ENCODE data around the gene CDH23.

CDH23 gene

DNA sequence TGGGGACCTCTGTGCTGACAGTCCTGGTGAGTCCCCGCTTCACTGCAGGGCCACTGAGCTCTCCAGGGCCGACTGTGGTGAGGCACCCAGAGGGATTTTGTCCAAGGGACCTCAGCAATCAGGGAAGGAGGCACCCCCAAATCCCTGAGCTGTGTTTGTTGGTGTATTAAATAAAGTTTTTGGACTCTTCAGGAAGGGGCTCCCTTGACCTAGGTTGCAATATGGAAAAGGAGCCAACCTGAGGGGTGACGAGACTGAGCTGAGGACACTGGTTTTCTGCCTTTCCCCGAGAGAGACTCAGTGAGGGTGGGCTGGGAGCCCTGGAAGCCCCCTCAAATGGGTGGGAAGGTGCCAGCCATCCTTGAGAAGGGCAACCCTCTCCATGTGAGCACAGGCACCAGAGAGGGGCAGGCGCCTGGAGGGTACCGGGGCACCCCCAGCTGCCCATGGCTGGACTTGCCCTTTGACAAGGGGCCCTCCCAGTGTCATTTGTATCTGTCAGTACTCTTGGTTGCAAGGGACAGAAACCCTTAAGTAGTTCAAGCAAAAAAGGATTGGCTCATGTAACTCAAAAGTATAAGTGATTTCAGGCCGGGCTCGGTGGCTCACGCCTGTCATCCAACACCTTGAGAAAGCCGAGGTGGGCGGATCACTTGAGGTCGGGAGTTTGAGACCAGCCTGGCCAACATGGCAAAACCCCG, 250.0 kb downstream of the CDH23 start:
- no peak for DNase-seq

GRCh38 chr10:71647526-71648253, 251.0 kb downstream of the CDH23 start:
- DNase-seq = no peak

GRCh38 chr10:71648254-71648932, 251.7 kb downstream of the CDH23 start:
- no peak for DNase-seq

DNA sequence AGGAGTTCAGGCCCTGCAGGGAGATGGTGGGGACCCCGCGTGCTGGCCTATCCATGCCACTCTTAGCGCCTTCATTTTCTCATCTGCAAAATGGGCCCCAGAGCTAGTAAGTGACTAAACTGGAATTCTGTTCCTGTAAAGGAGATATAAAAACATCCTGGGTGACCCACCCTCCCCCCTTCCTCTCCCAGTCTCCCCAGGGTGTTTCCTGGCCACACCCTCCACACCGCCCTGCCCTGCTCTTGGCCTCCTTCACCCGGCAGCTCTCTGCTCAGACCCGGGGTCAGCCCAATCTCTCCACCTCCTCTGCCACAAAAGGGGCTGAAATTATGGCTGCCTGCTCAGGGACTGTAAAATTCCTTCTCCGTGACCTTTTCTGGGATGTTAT, 252.2 kb downstream of the CDH23 start:
- no peak for DNase-seq

GRCh38 chr10:71649631-71650030, 252.9 kb downstream of the CDH23 start:
- no peak for DNase-seq

- DNase-seq = no peak
Observed at GRCh38 chr10:71650397-71650796, 253.7 kb downstream of the CDH23 start.

DNA sequence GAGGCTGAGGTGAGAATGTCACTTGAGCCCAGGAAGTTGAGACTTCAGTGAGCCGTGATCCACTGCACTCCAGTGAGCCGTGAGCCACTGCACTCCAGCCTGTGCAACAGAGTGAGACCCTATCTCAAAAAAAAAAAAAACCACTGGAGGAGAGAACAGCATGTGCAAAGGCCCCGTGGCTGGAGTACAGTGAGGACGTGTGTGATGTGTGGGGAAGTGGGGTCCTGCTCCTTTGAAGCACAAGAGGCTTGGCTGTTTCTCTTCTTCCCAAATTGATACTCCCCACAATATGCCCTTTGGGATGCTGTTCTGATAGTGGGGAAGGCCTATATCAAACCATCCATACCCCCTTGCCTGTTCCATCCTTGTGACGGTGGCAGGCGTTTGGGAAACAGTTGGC, 254.7 kb downstream of the CDH23 start:
- no peak for DNase-seq

DNA sequence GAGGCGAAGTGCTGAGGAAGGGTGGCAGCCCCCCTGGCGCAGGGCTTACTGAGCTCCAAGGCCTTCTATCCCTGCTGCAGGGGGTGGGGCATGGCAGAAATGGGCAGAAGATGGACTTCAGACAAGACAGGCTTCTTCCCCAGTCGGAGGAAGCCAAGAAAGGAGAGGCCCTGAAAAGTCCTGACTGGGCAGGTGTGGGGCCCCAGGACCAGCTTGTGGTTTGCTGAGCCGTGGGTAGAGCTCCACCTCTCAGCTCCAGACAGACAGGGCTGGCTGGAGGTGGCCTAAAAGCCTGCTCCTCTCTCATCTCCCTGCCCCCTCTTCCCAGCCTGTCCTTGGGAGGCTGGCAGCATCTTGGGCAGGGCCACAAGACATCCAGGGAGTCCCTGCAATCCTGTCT, 255.2 kb downstream of the CDH23 start:
- DNase-seq = no peak

- DNase-seq = no peak
Observed at GRCh38 chr10:71653044-71653443, 256.3 kb downstream of the CDH23 start.

DNA sequence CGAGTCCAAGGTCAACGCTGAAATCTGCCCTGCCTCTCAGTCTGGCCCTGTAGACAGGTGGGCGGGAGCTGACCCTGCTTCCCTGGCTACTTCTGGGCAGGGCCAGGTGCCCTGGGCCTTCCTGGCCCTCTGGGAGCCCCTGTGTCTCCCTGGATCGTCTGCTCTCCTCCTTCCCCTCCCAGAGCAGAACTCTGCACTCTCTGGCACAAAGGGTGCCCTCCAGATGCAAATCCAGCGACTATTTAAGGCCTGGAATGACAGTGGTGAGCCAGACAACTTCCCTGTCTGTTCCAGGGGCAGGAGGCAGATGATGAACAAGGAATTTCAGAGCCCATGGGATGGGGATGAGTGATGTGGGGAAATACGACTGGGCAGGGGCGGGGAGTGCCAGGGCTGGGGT, 259.5 kb downstream of the CDH23 start:
- no peak for DNase-seq

DNA sequence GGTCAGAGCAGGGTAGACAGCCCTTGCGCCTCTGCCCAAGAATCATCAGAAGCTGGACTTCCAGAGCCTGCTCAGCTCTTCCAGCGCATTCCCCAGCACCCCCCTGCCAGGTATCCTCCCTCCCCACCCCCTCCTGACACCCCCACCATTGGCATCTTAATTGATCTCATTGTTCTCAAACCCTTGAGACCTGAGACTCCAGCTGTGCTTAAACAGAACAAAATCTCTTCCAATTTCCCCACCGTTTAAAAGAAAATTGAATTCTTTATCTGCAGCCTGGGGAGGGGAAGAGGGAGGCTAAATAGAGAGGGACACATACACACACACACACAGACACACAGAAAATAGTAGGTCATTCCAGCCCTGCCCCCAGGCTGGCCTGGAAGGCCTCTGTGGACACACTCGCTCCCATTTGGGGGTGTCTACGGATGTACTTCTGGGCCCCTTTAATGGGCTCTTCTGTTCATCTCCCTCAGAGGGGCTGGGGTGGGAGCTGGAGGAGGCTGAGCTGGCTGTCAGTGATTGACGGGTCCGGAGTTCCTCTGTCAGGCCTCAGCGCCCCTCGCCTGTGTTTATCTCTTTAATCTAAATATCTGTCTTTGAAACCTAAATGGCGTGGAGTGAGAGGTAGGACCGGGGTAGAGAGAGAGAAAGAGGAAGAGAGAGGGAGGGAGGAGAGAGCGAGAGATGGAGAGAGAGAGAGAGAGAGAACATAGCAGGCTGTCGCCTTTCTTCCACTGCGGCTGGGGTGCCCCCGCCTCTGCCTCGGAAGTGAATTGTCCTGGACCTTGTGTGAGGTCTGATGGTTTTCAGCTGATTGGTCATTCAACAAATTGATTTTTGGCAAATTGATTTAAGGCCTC, 261.1 kb downstream of the CDH23 start:
- no peak for DNase-seq

DNA sequence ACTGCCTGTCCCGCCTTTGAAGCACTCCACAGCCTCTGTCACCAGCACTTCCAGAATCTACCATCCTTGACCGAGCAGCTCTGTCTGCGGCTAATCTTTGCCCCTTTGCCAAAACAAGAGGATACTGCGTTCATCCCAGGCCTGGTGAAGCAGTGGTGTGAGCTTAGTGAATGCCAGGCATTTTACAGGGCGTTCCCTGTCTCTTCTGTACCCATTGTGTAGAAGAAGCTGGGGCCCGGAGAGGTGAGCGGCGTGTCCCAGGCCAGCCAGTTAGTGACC, 261.7 kb downstream of the CDH23 start:
- no peak for DNase-seq

DNA sequence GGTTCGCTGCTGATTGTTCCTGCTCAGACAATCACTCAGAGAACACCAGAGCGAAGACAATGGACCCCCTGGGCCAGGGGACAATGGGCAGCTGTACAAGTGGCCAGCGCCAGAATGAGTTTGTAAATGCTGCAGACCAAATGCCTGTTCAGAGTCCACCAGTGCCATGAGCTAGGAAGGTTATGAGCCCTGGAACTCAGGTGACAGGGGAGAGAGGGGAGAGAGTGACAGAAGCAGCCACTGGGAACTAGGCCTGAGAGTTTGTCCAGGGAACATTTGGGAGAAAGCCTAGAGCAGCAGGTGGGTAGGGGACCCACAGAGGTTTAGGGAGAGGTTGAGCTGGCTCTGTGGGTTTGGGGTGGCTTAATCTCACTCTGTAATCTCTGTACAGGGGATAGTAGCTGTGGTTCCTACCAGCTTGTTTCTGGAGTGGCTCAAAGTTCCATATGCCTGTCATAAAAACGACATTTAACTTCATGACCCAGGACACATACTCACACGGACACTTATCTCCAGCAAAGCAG, 262.5 kb downstream of the CDH23 start:
- no peak for DNase-seq

GRCh38 chr10:71659737-71660136, 263.0 kb downstream of the CDH23 start:
- no peak for DNase-seq

DNA sequence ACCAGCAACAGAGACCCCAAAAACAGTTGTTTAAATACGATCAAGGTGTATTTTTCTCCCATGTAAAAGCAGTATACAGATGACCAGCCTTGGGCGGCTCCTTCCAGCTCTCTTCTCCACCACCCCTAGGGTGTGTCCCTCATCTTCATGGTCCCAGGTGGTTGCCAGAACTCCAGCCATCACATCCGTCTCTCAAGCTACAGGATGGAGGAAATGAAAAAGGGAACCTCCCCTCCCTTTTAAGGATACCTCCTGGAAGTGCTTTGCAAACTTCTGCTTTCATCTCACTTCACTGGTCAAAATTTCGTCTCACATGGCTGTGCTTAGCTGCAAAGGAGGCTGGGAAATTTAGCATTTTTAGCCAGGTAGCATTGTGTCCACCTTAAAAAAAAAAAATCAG, 263.6 kb downstream of the CDH23 start:
- DNase-seq = no peak

- no peak for DNase-seq
Observed at GRCh38 chr10:71661060-71661622, 264.4 kb downstream of the CDH23 start.

- DNase-seq = no peak
Observed at GRCh38 chr10:71661779-71662336, 265.1 kb downstream of the CDH23 start.

GRCh38 chr10:71663311-71663710, 266.6 kb downstream of the CDH23 start:
- no peak for DNase-seq

DNA sequence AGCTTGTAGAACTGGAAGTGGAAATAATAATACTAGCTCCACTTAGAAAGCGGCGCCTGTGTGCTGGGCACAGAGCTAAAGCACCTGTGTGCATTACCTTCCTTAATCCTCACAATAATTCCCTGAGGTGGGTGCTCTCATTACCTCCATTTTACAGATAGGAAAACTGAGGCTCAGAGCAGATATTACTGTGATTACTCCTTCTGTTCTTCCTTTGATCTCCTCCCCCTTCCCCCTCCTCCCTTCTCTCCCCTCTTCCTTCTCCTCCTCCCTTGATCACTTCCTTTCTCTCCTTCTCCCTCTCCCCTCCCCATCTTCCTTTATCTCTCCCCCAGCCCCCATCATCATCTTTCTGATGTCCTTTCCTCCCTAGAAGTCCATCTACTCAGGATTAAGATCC, 267.9 kb downstream of the CDH23 start:
- no peak for DNase-seq

DNA sequence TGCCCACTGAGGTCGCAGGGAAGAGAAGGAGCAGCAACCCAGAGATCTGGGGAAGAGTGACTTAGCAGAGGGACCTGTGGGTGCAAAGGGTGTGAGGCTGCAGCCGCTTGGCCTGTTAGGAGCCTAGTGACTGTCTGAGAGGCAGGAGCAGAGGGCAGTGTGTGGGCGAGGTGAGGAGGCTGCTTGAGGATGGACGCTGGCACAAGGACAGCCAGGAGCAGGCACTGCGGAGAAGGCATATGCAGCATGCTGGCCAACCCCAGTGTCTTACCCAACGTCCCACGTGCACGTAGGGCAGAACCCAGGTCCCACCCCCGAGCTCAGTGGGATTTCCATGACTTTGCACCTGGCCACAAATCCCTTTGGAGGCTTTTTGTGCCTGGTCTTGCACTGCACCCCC, 268.7 kb downstream of the CDH23 start:
- DNase-seq = no peak

- no peak for DNase-seq
Observed at GRCh38 chr10:71666639-71667386, 270.1 kb downstream of the CDH23 start.

- DNase-seq = no peak
Observed at GRCh38 chr10:71667387-71667752, 270.6 kb downstream of the CDH23 start.
